HEK293T (cell line): Measurements from ENCODE around the gene LMTK3.

Experiments used
- CTCF ChIA-PET: fragments of 350-600 bp; formaldehyde crosslinking; extraction: SDS; loops from one replicate; lab custom pipeline; 2021; ENCODE audit warnings: antibody characterized with exemption, inconsistent platforms; lab: Yijun Ruan, JAX
- POLR2A ChIA-PET: fragments of 350-600 bp; formaldehyde crosslinking; extraction: SDS; loops from one replicate; lab custom pipeline; 2020; ENCODE audit warnings: antibody characterized with exemption, inconsistent platforms; lab: Yijun Ruan, JAX
- DNase-seq: peaks from one replicate; pipeline ENCODE4 v3.0.0; 2012; ENCODE audit warnings: mixed read lengths; ENCODE audit errors: extremely low spot score
- ARNT ChIP-seq: fragments of 450-650 bp; IDR thresholded peaks from 2 replicates; pipeline ENCODE4 v1.6.1; 2017; ENCODE audit warnings: mild to moderate bottlenecking
- CTBP1 ChIP-seq: fragments of 450-650 bp; IDR thresholded peaks from 2 replicates; pipeline ENCODE4 v1.6.1; 2016; ENCODE audit warnings: borderline replicate concordance
- ELF4 ChIP-seq: fragments of 450-650 bp; IDR thresholded peaks from 2 replicates; pipeline ENCODE4 v1.6.1; 2017; ENCODE audit warnings: antibody characterized with exemption
- FOXM1 ChIP-seq: fragments of 450-650 bp; IDR thresholded peaks from 2 replicates; pipeline ENCODE4 v1.6.1; 2017; ENCODE audit warnings: mild to moderate bottlenecking, borderline replicate concordance
- HDGF ChIP-seq: fragments of 450-650 bp; IDR thresholded peaks from 2 replicates; pipeline ENCODE4 v1.6.1; 2017; ENCODE audit warnings: antibody characterized with exemption, borderline replicate concordance
- L3MBTL2 ChIP-seq: fragments of 450-650 bp; conservative IDR thresholded peaks from 2 replicates; pipeline ENCODE4 v1.6.1; 2016; ENCODE audit warnings: mild to moderate bottlenecking
- LEF1 ChIP-seq: fragments of 450-650 bp; IDR thresholded peaks from 2 replicates; pipeline ENCODE4 v1.6.1; 2017; ENCODE audit warnings: mild to moderate bottlenecking, borderline replicate concordance
- NFRKB ChIP-seq: fragments of 450-650 bp; IDR thresholded peaks from 2 replicates; pipeline ENCODE4 v1.6.1; 2016; ENCODE audit warnings: mild to moderate bottlenecking, moderate library complexity
- PKNOX1 ChIP-seq: fragments of 450-650 bp; IDR thresholded peaks from 2 replicates; pipeline ENCODE4 v1.6.1; 2016
- SP1 ChIP-seq: fragments of 450-650 bp; IDR thresholded peaks from 2 replicates; pipeline ENCODE4 v1.6.1; 2017
- TARDBP ChIP-seq: fragments of 450-650 bp; IDR thresholded peaks from 2 replicates; pipeline ENCODE4 v1.6.1; 2016
- ZNF384 ChIP-seq: fragments of 450-650 bp; IDR thresholded peaks from 2 replicates; pipeline ENCODE4 v1.6.1; 2016

Gene LMTK3

GRCh38 chr19:48441360-48442050, 70.1 kb downstream of the LMTK3 start:
- CTCF ChIA-PET: no interaction called here
- TF ChIP-seq TARDBP: no peak
- no peak for TF ChIP-seq ARNT
- no peak for TF ChIP-seq L3MBTL2
- no peak for TF ChIP-seq SP1
- TF ChIP-seq LEF1: no peak
- no peak for TF ChIP-seq PKNOX1
- TF ChIP-seq ZNF384: no peak
- TF ChIP-seq CTBP1: no peak
- POLR2A ChIA-PET: no interaction called here
- no peak for DNase-seq

- ChIA-PET POLR2A (no interaction called here), CTCF (interaction anchor here (0.7 kb wide), 1 partner anchor 530 kb away, joined by 3 read pairs; no protein-coding TSS in a partner anchor)
- TF ChIP-seq LEF1 (no peak), NFRKB (no peak), HDGF (no peak), SP1 (no peak), PKNOX1 (no peak), L3MBTL2 (no peak), ZNF384 (no peak), ELF4 (no peak), FOXM1 (no peak)
- no peak for DNase-seq
Observed at GRCh38 chr19:48436586-48436985, 75.0 kb downstream of the LMTK3 start.
